DLD1 (cell line): ENCODE results near the gene IMPDH1.

Experiments
- in situ Hi-C: cut with HindIII; loops from 2 replicates; pipeline ENCODE4 v1.10.0; 2017; ENCODE audit warnings: low sequenced_read_pairs

The IMPDH1 gene

GRCh38 chr7:128405471-128406313 is 4.1 kb downstream of the IMPDH1 start:
- in situ Hi-C loops = no loop called here

- in situ Hi-C loops = no loop called here
Measured at GRCh38 chr7:128404886-128405470, 4.8 kb downstream of the IMPDH1 start.

- in situ Hi-C loops = no loop called here
Measured at GRCh38 chr7:128404143-128404681, 5.6 kb downstream of the IMPDH1 start.

GRCh38 chr7:128403676-128404075 is 6.1 kb downstream of the IMPDH1 start:
- in situ Hi-C loops = no loop called here

- in situ Hi-C loops = no loop called here
Measured at GRCh38 chr7:128402356-128402755, 7.4 kb downstream of the IMPDH1 start.

GRCh38 chr7:128400566-128400965 is 9.2 kb downstream of the IMPDH1 start:
- in situ Hi-C loops = no loop called here

GRCh38 chr7:128399991-128400390 is 9.8 kb downstream of the IMPDH1 start:
- in situ Hi-C loops = loop anchor here (10.0 kb wide), 1 partner anchor 65 kb away; no protein-coding TSS in a partner anchor

- in situ Hi-C loops = loop anchor here (10.0 kb wide), 1 partner anchor 64 kb away; no protein-coding TSS in a partner anchor
Measured at GRCh38 chr7:128398841-128399135, 11.0 kb downstream of the IMPDH1 start.

- in situ Hi-C loops = loop anchor here (10.0 kb wide), 1 partner anchor 63 kb away; no protein-coding TSS in a partner anchor
Measured at GRCh38 chr7:128398016-128398840, 11.6 kb downstream of the IMPDH1 start.

- in situ Hi-C loops = loop anchor here (10.0 kb wide), 1 partner anchor 62 kb away; no protein-coding TSS in a partner anchor
Measured at GRCh38 chr7:128396357-128396756, 13.4 kb downstream of the IMPDH1 start.

- in situ Hi-C loops = loop anchor here (10.0 kb wide), 1 partner anchor 61 kb away; no protein-coding TSS in a partner anchor
Measured at GRCh38 chr7:128395748-128396147, 14.0 kb downstream of the IMPDH1 start.

- in situ Hi-C loops = loop anchor here (10.0 kb wide), 1 partner anchor 60 kb away; no protein-coding TSS in a partner anchor
Measured at GRCh38 chr7:128394904-128395496, 14.8 kb downstream of the IMPDH1 start.

GRCh38 chr7:128393526-128394330 is 16.1 kb downstream of the IMPDH1 start:
- in situ Hi-C loops = loop anchor here (10.0 kb wide), 1 partner anchor 59 kb away; no protein-coding TSS in a partner anchor

GRCh38 chr7:128392446-128393327 is 17.1 kb downstream of the IMPDH1 start:
- in situ Hi-C loops = loop anchor here (10.0 kb wide), 1 partner anchor 58 kb away; no protein-coding TSS in a partner anchor

GRCh38 chr7:128391805-128392204 is 18.0 kb downstream of the IMPDH1 start:
- in situ Hi-C loops = loop anchor here (10.0 kb wide), 1 partner anchor 57 kb away; no protein-coding TSS in a partner anchor

- in situ Hi-C loops = loop anchor here (10.0 kb wide), 1 partner anchor 56 kb away; no protein-coding TSS in a partner anchor
Measured at GRCh38 chr7:128390871-128391565, 18.8 kb downstream of the IMPDH1 start.

GRCh38 chr7:128389618-128390329 is 20.0 kb downstream of the IMPDH1 start:
- in situ Hi-C loops = loop anchor here (10.0 kb wide), 1 partner anchor 55 kb away; no protein-coding TSS in a partner anchor
